ENCODE data around the gene TMEM11. TPM values are rescaled to one million over a fixed set of nuclear protein-coding genes. Genes with fewer than 3 reads are reported as not detected.

The TMEM11 gene
- total and polyA plus RNA-seq, 2 donors from 2014 or later: 17.4 to 34.2 TPM

DNA sequence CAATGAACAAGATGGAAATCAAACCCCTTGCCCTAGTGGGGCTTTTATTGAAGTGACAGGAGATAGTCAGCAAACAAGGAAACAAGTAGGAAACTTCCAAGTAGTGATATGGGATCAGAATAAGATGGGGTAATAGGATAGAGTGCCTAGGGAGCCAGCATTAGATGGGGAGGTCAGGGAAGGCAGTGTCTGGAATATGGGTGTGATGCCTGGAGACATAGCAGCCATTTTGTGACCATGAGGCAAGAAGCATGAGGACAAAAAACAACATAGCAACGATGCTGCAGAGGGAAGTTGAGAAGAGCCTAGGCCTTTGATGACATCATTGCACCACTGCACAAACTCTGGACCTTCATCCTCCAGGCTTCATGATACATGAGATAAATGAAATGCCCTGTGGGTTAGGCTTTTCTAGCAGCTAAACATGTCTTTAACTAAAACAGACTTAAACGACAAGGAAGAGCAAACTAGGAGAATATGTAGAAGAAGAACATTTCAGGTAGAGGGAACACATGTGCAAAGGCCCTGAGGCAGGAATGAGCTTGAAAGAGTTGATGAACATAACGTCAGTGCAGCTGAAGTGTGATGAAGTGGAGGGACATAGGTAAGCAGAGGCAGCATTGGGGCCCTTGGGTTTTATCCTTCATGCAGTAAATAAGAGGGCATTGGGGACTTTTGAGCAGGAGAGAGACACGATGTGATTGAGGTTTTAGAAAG lies 18.2 kb upstream of the TMEM11 start:
- Histone ChIP-seq H3K4me1 (ENCODE audit: control insufficient read depth in 2 of 3, insufficient read depth in 2 of 3, low read depth in 1 of 3, low read length in 3 of 3) (no peaks in the 10 kb centered on the region), H3K9ac (ENCODE audit: low read length in 3 of 3) (no peak overlapping the region), H3K36me3 (ENCODE audit: control insufficient read depth in 2 of 3, insufficient read depth in 3 of 3, low read length in 3 of 3) (no peaks in the 10 kb centered on the region), H3K9me3 (ENCODE audit: control insufficient read depth in 2 of 3, insufficient read depth in 1 of 3, low read length in 3 of 3) (peaks cover 0 to 6% (median 0%) of the 10 kb centered on the region in 3 donors), H3K27ac (ENCODE audit: low read depth in 2 of 2, low read length in 2 of 2) (no peak overlapping the region), H3K27me3 (ENCODE audit: control insufficient read depth, insufficient read depth, low read length) (no peaks in the 10 kb centered on the region), H3K4me3 (ENCODE audit: low read length in 3 of 3) (no peak overlapping the region)
- DNase-seq (no peak), FAIRE-seq (no peak)
- intact Hi-C loops (cut with DNase I): no loop called here
- TF ChIP-seq, protein P1, sequence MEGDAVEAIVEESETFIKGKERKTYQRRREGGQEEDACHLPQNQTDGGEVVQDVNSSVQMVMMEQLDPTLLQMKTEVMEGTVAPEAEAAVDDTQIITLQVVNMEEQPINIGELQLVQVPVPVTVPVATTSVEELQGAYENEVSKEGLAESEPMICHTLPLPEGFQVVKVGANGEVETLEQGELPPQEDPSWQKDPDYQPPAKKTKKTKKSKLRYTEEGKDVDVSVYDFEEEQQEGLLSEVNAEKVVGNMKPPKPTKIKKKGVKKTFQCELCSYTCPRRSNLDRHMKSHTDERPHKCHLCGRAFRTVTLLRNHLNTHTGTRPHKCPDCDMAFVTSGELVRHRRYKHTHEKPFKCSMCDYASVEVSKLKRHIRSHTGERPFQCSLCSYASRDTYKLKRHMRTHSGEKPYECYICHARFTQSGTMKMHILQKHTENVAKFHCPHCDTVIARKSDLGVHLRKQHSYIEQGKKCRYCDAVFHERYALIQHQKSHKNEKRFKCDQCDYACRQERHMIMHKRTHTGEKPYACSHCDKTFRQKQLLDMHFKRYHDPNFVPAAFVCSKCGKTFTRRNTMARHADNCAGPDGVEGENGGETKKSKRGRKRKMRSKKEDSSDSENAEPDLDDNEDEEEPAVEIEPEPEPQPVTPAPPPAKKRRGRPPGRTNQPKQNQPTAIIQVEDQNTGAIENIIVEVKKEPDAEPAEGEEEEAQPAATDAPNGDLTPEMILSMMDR (IDR thresholded peaks at IDR 0.05; ENCODE audit: borderline replicate concordance, extremely low read depth, insufficient read depth): no peak

DNA sequence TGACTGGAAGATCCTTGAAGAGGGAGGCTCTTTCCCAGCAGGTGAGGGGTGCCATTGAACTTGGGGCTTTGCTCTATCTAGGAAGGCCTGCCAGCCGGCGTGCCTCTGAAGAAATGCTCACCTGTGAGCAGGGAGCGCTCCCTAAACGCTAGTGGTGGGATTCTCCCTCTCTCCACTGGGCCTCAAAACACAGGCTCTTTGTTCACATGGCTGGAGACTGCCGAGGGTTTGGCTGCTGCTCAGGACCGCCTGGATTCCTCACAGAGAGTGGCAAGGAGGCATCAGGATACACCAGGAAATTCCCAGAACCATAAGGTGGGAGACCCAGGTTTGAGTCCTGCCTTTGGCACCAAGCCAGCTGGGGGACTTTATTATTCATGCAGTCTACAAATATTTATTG lies 17.6 kb upstream of the TMEM11 start:
- Histone ChIP-seq H3K9ac (ENCODE audit: low read length in 3 of 3) (no peak overlapping the region), H3K9me3 (ENCODE audit: control insufficient read depth in 2 of 3, insufficient read depth in 1 of 3, low read length in 3 of 3) (peaks cover 0 to 6% (median 0%) of the 10 kb centered on the region in 3 donors), H3K4me3 (ENCODE audit: low read length in 3 of 3) (no peak overlapping the region), H3K36me3 (ENCODE audit: control insufficient read depth in 2 of 3, insufficient read depth in 3 of 3, low read length in 3 of 3) (no peaks in the 10 kb centered on the region), H3K27me3 (ENCODE audit: control insufficient read depth, insufficient read depth, low read length) (no peaks in the 10 kb centered on the region), H3K4me1 (ENCODE audit: control insufficient read depth in 2 of 3, insufficient read depth in 2 of 3, low read depth in 1 of 3, low read length in 3 of 3) (no peaks in the 10 kb centered on the region), H3K27ac (ENCODE audit: low read depth in 2 of 2, low read length in 2 of 2) (no peak overlapping the region)
- DNase-seq (no peak), FAIRE-seq (no peak)
- TF ChIP-seq, protein P1 (IDR thresholded peaks at IDR 0.05; ENCODE audit: borderline replicate concordance, extremely low read depth, insufficient read depth): no peak
- intact Hi-C loops (cut with DNase I): no loop called here

DNA sequence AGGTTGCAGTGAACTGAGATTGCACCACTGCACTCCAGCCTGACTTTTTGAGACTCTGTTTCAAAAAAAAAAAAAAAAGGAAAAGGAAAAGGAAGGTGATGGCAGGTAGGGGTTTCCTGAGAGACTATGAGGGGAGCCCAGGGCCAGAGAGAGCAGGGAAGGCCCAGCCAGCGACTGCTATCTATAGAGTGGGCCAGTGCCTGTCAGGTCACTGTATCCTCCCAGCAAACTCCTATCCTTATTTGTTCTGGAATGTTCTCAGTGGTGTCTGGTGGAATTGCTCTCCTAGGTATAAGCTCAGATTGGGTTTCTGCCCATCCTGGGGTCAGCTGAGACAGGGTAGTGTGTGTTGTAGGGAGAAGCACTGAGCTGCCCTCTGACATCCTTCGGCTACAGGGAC lies 14.9 kb upstream of the TMEM11 start:
- TF ChIP-seq, protein P1 (IDR thresholded peaks at IDR 0.05; ENCODE audit: borderline replicate concordance, extremely low read depth, insufficient read depth): no peak
- no peak for FAIRE-seq
- peaks cover 0 to 6% (median 0%) of the 10 kb centered on the region in 3 donors for H3K9me3 ChIP-seq (ENCODE audit: control insufficient read depth in 2 of 3, insufficient read depth in 1 of 3, low read length in 3 of 3)
- H3K27me3 ChIP-seq (ENCODE audit: control insufficient read depth, insufficient read depth, low read length): no peaks in the 10 kb centered on the region
- intact Hi-C loops (cut with DNase I): no loop called here
- H3K36me3 ChIP-seq (ENCODE audit: control insufficient read depth in 2 of 3, insufficient read depth in 3 of 3, low read length in 3 of 3): no peaks in the 10 kb centered on the region
- H3K4me3 ChIP-seq (ENCODE audit: low read length in 3 of 3): no peak overlapping the region
- no peak overlapping the region for H3K9ac ChIP-seq (ENCODE audit: low read length in 3 of 3)
- H3K4me1 ChIP-seq (ENCODE audit: control insufficient read depth in 2 of 3, insufficient read depth in 2 of 3, low read depth in 1 of 3, low read length in 3 of 3): no peaks in the 10 kb centered on the region
- DNase-seq: no peak
- H3K27ac ChIP-seq (ENCODE audit: low read depth in 2 of 2, low read length in 2 of 2): no peak overlapping the region
